ENCODE data around the gene GIGYF2.

Gene GIGYF2

DNA sequence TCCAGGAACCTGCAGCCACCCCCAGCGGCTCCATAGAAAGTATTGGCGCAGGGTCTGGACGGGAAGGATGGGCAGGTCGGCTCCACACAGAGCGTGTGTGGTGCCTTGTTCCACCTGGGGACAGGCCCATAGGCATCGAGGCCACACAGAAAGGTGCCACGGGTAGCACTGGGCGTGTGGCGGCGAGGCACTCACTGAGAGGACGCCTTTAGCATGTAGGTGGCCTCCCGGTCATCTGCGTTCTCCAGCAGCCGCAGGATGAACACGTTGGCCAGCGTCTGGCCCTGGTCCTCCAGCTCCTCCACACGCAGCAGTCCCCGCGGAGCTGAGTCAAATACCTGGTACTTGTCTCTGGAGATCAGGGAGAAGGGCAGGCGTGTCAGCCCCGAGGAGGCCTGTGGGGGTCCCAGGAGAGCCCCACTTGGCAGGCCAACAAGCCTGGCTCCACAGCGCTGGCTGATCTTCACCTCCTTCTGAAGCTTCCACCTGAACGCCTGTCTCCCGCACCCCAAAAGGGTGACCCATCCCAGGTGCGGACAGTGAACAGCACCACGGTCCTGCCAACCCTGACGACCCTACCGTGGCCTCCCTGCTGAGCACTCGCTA lies 186.1 kb downstream of the GIGYF2 start:
- no peak overlapping the region for H3K9ac ChIP-seq (ENCODE audit: low read length)
- H3K27me3 ChIP-seq (replicated peaks; ENCODE audit: control insufficient read depth, insufficient read depth, low read length): peaks cover 14% of the 10 kb centered on the region
- H3K36me3 ChIP-seq (ENCODE audit: control insufficient read depth, insufficient read depth, low read length, severe bottlenecking): no peaks in the 10 kb centered on the region
- H3K4me1 ChIP-seq (ENCODE audit: control insufficient read depth, insufficient read depth, low read length): no peaks in the 10 kb centered on the region
- no peak overlapping the region for H3K4me3 ChIP-seq (ENCODE audit: low read length)
- DNase-seq (ENCODE audit: low read depth): no peak
- H3K9me3 ChIP-seq (ENCODE audit: control insufficient read depth, low read length): no peaks in the 10 kb centered on the region

GRCh38 chr2:232884001-232884421 lies 186.9 kb downstream of the GIGYF2 start:
- no peak for DNase-seq (ENCODE audit: low read depth)
- Histone ChIP-seq H3K36me3 (ENCODE audit: control insufficient read depth, insufficient read depth, low read length, severe bottlenecking) (no peaks in the 10 kb centered on the region), H3K9ac (ENCODE audit: low read length) (no peak overlapping the region), H3K9me3 (ENCODE audit: control insufficient read depth, low read length) (no peaks in the 10 kb centered on the region), H3K4me1 (ENCODE audit: control insufficient read depth, insufficient read depth, low read length) (no peaks in the 10 kb centered on the region), H3K27me3 (replicated peaks; ENCODE audit: control insufficient read depth, insufficient read depth, low read length) (peaks cover 14% of the 10 kb centered on the region), H3K4me3 (ENCODE audit: low read length) (no peak overlapping the region)

GRCh38 chr2:232884549-232885263 lies 187.6 kb downstream of the GIGYF2 start:
- no peak for DNase-seq (ENCODE audit: low read depth)
- Histone ChIP-seq H3K27me3 (replicated peaks; ENCODE audit: control insufficient read depth, insufficient read depth, low read length) (peaks cover 14% of the 10 kb centered on the region), H3K4me3 (ENCODE audit: low read length) (no peak overlapping the region), H3K36me3 (ENCODE audit: control insufficient read depth, insufficient read depth, low read length, severe bottlenecking) (no peaks in the 10 kb centered on the region), H3K9me3 (ENCODE audit: control insufficient read depth, low read length) (no peaks in the 10 kb centered on the region), H3K4me1 (ENCODE audit: control insufficient read depth, insufficient read depth, low read length) (no peaks in the 10 kb centered on the region), H3K9ac (ENCODE audit: low read length) (no peak overlapping the region)

- DNase-seq (ENCODE audit: low read depth): no peak
- no peaks in the 10 kb centered on the region for H3K4me1 ChIP-seq (ENCODE audit: control insufficient read depth, insufficient read depth, low read length)
- H3K27me3 ChIP-seq (replicated peaks; ENCODE audit: control insufficient read depth, insufficient read depth, low read length): peaks cover 14% of the 10 kb centered on the region
- no peak overlapping the region for H3K4me3 ChIP-seq (ENCODE audit: low read length)
- H3K9me3 ChIP-seq (ENCODE audit: control insufficient read depth, low read length): no peaks in the 10 kb centered on the region
- no peak overlapping the region for H3K9ac ChIP-seq (ENCODE audit: low read length)
- no peaks in the 10 kb centered on the region for H3K36me3 ChIP-seq (ENCODE audit: control insufficient read depth, insufficient read depth, low read length, severe bottlenecking)
Measured at GRCh38 chr2:232885264-232885961, 188.3 kb downstream of the GIGYF2 start.

GRCh38 chr2:232886176-232886575 lies 189.0 kb downstream of the GIGYF2 start:
- Histone ChIP-seq H3K9me3 (ENCODE audit: control insufficient read depth, low read length) (no peaks in the 10 kb centered on the region), H3K36me3 (ENCODE audit: control insufficient read depth, insufficient read depth, low read length, severe bottlenecking) (no peaks in the 10 kb centered on the region), H3K9ac (ENCODE audit: low read length) (no peak overlapping the region), H3K4me3 (ENCODE audit: low read length) (no peak overlapping the region), H3K27me3 (replicated peaks; ENCODE audit: control insufficient read depth, insufficient read depth, low read length) (peaks cover 21% of the 10 kb centered on the region), H3K4me1 (ENCODE audit: control insufficient read depth, insufficient read depth, low read length) (peaks cover 2% of the 10 kb centered on the region)
- DNase-seq (ENCODE audit: low read depth): no peak

DNA sequence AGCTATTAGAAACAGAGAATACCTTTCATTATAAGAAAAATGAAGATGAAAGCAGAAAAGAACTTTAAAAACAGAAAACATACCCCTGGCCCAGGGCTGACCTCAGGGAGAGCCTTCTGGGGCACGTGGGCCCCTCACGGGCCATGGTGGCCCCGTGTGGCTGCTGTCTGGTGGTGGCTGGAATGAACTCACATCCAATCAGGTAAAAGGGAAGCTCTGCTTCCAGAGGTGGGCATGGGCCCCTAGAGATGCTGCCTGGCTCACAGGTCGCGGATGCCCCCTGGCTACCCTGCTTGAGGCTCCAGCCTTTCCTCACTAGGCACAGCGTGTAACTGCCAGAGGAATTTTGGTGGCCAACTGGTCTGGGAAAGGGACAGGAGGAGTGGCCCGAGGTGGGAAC lies 189.5 kb downstream of the GIGYF2 start:
- Histone ChIP-seq H3K27me3 (replicated peaks; ENCODE audit: control insufficient read depth, insufficient read depth, low read length) (peaks cover 22% of the 10 kb centered on the region), H3K9me3 (ENCODE audit: control insufficient read depth, low read length) (no peaks in the 10 kb centered on the region), H3K9ac (ENCODE audit: low read length) (no peak overlapping the region), H3K4me3 (ENCODE audit: low read length) (no peak overlapping the region), H3K36me3 (ENCODE audit: control insufficient read depth, insufficient read depth, low read length, severe bottlenecking) (no peaks in the 10 kb centered on the region), H3K4me1 (ENCODE audit: control insufficient read depth, insufficient read depth, low read length) (peaks cover 6% of the 10 kb centered on the region)
- DNase-seq (ENCODE audit: low read depth): no peak

- Histone ChIP-seq H3K27me3 (replicated peaks; ENCODE audit: control insufficient read depth, insufficient read depth, low read length) (peaks cover 22% of the 10 kb centered on the region), H3K4me3 (ENCODE audit: low read length) (no peak overlapping the region), H3K9ac (ENCODE audit: low read length) (no peak overlapping the region), H3K9me3 (ENCODE audit: control insufficient read depth, low read length) (no peaks in the 10 kb centered on the region), H3K36me3 (ENCODE audit: control insufficient read depth, insufficient read depth, low read length, severe bottlenecking) (no peaks in the 10 kb centered on the region), H3K4me1 (ENCODE audit: control insufficient read depth, insufficient read depth, low read length) (peaks cover 8% of the 10 kb centered on the region)
- no peak for DNase-seq (ENCODE audit: low read depth)
Measured at GRCh38 chr2:232887171-232887850, 190.2 kb downstream of the GIGYF2 start.

DNA sequence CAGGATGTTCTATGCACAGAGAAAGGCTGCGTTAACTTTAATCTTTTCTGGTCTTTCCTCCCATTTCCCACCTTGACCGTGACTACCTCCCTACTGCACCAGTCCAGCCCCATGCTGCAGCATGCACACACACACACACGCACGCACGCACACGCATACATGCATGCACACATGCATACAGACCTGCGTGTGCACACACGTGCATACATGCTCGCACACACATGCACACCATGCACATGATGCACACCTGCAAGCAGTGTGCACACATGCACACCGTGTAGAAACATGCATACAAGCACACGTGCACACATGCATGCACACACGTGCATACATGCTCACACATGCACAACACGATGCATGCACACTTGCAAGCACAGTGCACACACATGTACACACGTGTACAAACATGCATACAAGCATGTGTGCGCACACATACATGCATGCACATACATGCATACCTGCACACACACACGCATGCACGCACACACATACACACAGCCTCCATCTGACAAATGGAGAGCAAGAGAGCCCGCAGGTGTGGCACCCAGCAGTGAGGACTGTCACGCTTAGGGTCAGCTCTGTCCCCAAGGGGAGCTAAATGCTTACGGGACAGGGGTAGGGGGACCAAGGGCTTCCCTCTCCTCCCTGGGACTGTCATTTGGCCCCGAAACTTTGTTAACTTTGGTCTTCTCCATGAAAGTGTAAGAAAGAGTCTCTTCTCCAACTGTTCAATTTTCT lies 191.1 kb downstream of the GIGYF2 start:
- Histone ChIP-seq H3K9me3 (ENCODE audit: control insufficient read depth, low read length) (no peaks in the 10 kb centered on the region), H3K36me3 (ENCODE audit: control insufficient read depth, insufficient read depth, low read length, severe bottlenecking) (no peaks in the 10 kb centered on the region), H3K9ac (ENCODE audit: low read length) (no peak overlapping the region), H3K4me1 (ENCODE audit: control insufficient read depth, insufficient read depth, low read length) (peaks cover 8% of the 10 kb centered on the region), H3K4me3 (ENCODE audit: low read length) (no peak overlapping the region), H3K27me3 (replicated peaks; ENCODE audit: control insufficient read depth, insufficient read depth, low read length) (peaks cover 22% of the 10 kb centered on the region)
- no peak for DNase-seq (ENCODE audit: low read depth)

DNA sequence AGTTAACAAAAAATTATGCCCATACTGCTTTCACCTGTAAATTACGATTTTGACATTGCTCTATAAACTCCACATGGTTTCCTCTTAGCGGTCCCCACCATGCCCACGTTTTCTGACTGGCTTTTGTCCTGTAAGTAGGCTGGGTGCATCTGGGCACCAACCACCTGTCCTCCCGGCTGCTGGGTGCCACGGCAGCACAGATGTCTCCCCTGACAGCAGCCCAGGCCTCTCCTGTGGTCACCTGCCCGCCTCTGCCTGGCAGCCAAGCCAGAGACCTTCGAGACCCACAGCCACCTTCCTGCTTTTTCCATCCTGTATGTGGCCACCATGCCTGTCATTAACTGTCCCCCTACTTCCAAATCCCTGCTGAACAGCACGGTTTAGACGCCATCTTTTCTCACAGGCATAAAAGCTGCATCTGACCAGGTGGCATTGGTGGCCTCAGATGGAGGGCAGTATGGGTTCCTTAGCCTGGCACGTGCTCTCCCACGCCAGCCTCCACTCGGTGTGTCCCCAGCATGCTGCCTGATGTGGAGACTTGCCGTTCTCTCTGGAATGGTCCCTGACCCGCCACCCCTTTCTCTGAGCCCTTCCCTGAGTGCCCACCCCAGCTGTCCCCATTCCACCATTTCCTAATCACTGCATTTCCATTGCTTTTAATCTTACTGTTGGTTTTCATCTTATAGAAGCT lies 191.9 kb downstream of the GIGYF2 start:
- Histone ChIP-seq H3K27me3 (replicated peaks; ENCODE audit: control insufficient read depth, insufficient read depth, low read length) (peaks cover 22% of the 10 kb centered on the region), H3K9ac (ENCODE audit: low read length) (no peak overlapping the region), H3K4me1 (ENCODE audit: control insufficient read depth, insufficient read depth, low read length) (peaks cover 8% of the 10 kb centered on the region), H3K4me3 (ENCODE audit: low read length) (no peak overlapping the region), H3K36me3 (ENCODE audit: control insufficient read depth, insufficient read depth, low read length, severe bottlenecking) (no peaks in the 10 kb centered on the region), H3K9me3 (ENCODE audit: control insufficient read depth, low read length) (no peaks in the 10 kb centered on the region)
- no peak for DNase-seq (ENCODE audit: low read depth)

DNA sequence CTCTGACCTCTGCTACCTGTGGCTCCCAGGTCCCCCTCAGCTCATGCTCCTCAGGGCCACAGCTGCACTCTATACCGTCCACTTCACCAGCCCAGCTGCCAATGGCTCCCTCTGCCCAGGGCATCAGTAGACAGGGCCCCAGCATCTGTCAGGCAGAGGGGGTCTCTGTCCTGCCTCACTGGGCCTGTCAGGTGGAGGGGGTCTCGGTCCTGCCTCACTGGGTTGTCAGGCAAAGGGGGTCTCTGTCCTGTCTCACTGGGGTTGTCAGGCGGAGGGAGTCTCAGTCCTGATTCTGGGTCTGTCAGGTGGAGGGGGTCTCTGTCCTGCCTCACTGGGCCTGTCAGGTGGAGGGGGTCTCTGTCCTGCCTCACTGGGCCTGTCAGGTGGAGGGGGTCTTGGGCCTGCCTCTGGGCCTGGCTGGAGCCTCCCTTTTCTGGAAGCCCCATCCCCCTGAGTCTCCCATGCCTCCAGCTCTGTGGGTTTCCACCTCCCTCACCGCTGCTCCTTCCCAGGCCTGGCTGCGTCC lies 192.8 kb downstream of the GIGYF2 start:
- peaks cover 8% of the 10 kb centered on the region for H3K4me1 ChIP-seq (ENCODE audit: control insufficient read depth, insufficient read depth, low read length)
- no peak for DNase-seq (ENCODE audit: low read depth)
- peaks cover 20% of the 10 kb centered on the region for H3K27me3 ChIP-seq (replicated peaks; ENCODE audit: control insufficient read depth, insufficient read depth, low read length)
- no peak overlapping the region for H3K9ac ChIP-seq (ENCODE audit: low read length)
- H3K36me3 ChIP-seq (ENCODE audit: control insufficient read depth, insufficient read depth, low read length, severe bottlenecking): no peaks in the 10 kb centered on the region
- no peaks in the 10 kb centered on the region for H3K9me3 ChIP-seq (ENCODE audit: control insufficient read depth, low read length)
- no peak overlapping the region for H3K4me3 ChIP-seq (ENCODE audit: low read length)
